KMS-11 (cell line): ENCODE results near the gene CTDSP1.

Source experiments
- H2AFZ ChIP-seq: fragments of 200-600 bp; sonication (generic); 2 replicates; pipeline ENCODE4 v1.6.1; 2016; ENCODE audit warnings: antibody characterized with exemption, mixed run types, low read depth
- H3K27ac ChIP-seq: fragments of 200-600 bp; sonication (generic); 2 replicates; pipeline ENCODE4 v1.6.1; 2016; ENCODE audit warnings: mild to moderate bottlenecking, mixed run types
- H3K27me3 ChIP-seq: fragments of 200-600 bp; sonication (generic); 2 replicates; pipeline ENCODE4 v1.6.1; 2017; ENCODE audit warnings: mild to moderate bottlenecking, low read depth, mixed run types, moderate library complexity; ENCODE audit not compliant: insufficient read depth
- H3K36me3 ChIP-seq: fragments of 200-600 bp; sonication (generic); 2 replicates; pipeline ENCODE4 v1.6.1; 2017; ENCODE audit warnings: mild to moderate bottlenecking, mixed run types; ENCODE audit not compliant: insufficient read depth
- H3K4me1 ChIP-seq: fragments of 200-600 bp; sonication (generic); 2 replicates; pipeline ENCODE4 v1.6.1; 2016; ENCODE audit warnings: mild to moderate bottlenecking, low read depth, mixed run types; ENCODE audit not compliant: poor library complexity, severe bottlenecking
- H3K4me2 ChIP-seq: fragments of 200-600 bp; sonication (generic); 2 replicates; pipeline ENCODE4 v1.7.0; 2016; ENCODE audit warnings: mild to moderate bottlenecking, mixed run types
- H3K4me3 ChIP-seq: fragments of 200-600 bp; sonication (generic); IDR thresholded peaks from 2 replicates; pipeline ENCODE4 v1.6.1; 2017; ENCODE audit warnings: low read depth, low read length, mixed read lengths; ENCODE audit not compliant: insufficient read depth
- H3K79me2 ChIP-seq: fragments of 200-600 bp; sonication (generic); 2 replicates; pipeline ENCODE4 v1.6.1; 2016; ENCODE audit warnings: low read depth, mixed run types; ENCODE audit not compliant: insufficient read depth
- H3K9ac ChIP-seq: fragments of 200-600 bp; sonication (generic); 2 replicates; pipeline ENCODE4 v1.6.1; 2016; ENCODE audit warnings: mild to moderate bottlenecking, mixed run types
- H4K20me1 ChIP-seq: fragments of 200-600 bp; sonication (generic); 2 replicates; pipeline ENCODE4 v1.6.1; 2016; ENCODE audit warnings: mild to moderate bottlenecking, mixed run types; ENCODE audit not compliant: insufficient read depth
- CTCF ChIP-seq: fragments of 200-600 bp; sonication (generic); conservative IDR thresholded peaks from 2 replicates; pipeline ENCODE4 v1.6.1; 2017; ENCODE audit warnings: low read depth, mild to moderate bottlenecking, antibody characterized with exemption, low read length, moderate library complexity, mixed read lengths

CTDSP1 gene

GRCh38 chr2:218398437-218399390 lies 954 bp upstream of the CTDSP1 start:
- Histone ChIP-seq H2AFZ (peak overlapping the region; percentile 71), H3K27me3 (no peaks in the 10 kb centered on the region), H3K9ac (peak overlapping the region; percentile 44; the same call in 1 of the 2 replicates), H3K4me1 (peaks cover 18% of the 10 kb centered on the region), H3K4me3 (no peak overlapping the region), H3K79me2 (peaks cover 17% of the 10 kb centered on the region; the same call in 1 of the 2 replicates), H4K20me1 (no peaks in the 10 kb centered on the region), H3K4me2 (peak overlapping the region; percentile 68), H3K27ac (peak overlapping the region; percentile 53), H3K36me3 (no peaks in the 10 kb centered on the region)
- TF ChIP-seq CTCF = no peak

GRCh38 chr2:218400167-218400929 lies 680 bp downstream of the CTDSP1 start:
- Histone ChIP-seq H3K4me1 (peaks cover 16% of the 10 kb centered on the region), H4K20me1 (no peaks in the 10 kb centered on the region), H3K27me3 (no peaks in the 10 kb centered on the region), H3K4me3 (peak overlapping the region; percentile 2), H3K9ac (peak overlapping the region; percentile 97), H3K79me2 (peaks cover 17% of the 10 kb centered on the region; the same call in 1 of the 2 replicates), H3K27ac (peak overlapping the region; percentile 93), H2AFZ (peak overlapping the region; percentile 49), H3K4me2 (no peak overlapping the region), H3K36me3 (no peaks in the 10 kb centered on the region)
- no peak for TF ChIP-seq CTCF

- H3K79me2 ChIP-seq = peaks cover 17% of the 10 kb centered on the region; the same call in 1 of the 2 replicates
- no peak overlapping the region for H3K4me3 ChIP-seq
- H2AFZ ChIP-seq = no peak overlapping the region
- H3K9ac ChIP-seq = peak overlapping the region; percentile 97; the same call in 1 of the 2 replicates
- TF ChIP-seq CTCF = no peak
- H4K20me1 ChIP-seq = no peaks in the 10 kb centered on the region
- H3K4me2 ChIP-seq = peak overlapping the region; percentile 48
- H3K27ac ChIP-seq = peak overlapping the region; percentile 11; the same call in 1 of the 2 replicates
- H3K27me3 ChIP-seq = no peaks in the 10 kb centered on the region
- H3K4me1 ChIP-seq = peaks cover 19% of the 10 kb centered on the region
- H3K36me3 ChIP-seq = no peaks in the 10 kb centered on the region
Measured at GRCh38 chr2:218400930-218401881, 1.5 kb downstream of the CTDSP1 start.
